ENCODE data around the gene AKAP13.

- TF ChIP-seq GATA2 (IDR thresholded peaks at IDR 0.05; ENCODE audit: low read depth, low read length) (no peak), GATA3 (IDR thresholded peaks at IDR 0.05; ENCODE audit: low read depth, low read length) (no peak)
These were observed 415.2 kb downstream of the AKAP13 start for GRCh38 chr15:85795337-85796305.
